ENCODE measurements around the gene POLR3G. TPM values are rescaled to one million over a fixed set of nuclear protein-coding genes. Genes with fewer than 3 reads are reported as not detected.

POLR3G gene
- total RNA-seq, 6 experiments from 2014 or later = 1.2 to 7.7 (median 2.0) TPM

DNA sequence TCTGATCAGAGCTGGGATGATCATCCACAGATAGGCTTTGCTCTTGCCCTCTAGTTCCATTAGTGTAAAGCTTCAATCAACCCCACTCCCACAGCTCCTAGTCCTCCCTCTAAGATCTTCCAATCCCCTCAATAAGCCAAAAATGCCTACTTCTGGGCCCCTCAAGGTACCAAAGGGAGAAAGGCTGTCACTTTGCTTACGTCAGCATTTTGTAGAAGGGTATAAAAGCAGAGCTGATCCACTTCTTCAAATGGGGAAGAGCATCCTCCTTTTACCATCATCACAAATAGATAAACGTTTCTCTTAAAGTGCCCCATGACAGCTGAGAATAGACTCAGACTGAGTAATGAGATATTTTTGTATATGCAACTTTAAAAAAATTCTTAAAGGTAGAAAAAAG is 70.8 kb downstream of the POLR3G start:
- ATAC-seq (no peak), DNase-seq (no peak)
- H3K27ac ChIP-seq = no peak overlapping the region
- H3K4me1 ChIP-seq = no peaks in the 10 kb centered on the region
- no peaks in the 10 kb centered on the region for H3K36me3 ChIP-seq
- no peak overlapping the region for H3K4me3 ChIP-seq
- TF ChIP-seq, protein P1, sequence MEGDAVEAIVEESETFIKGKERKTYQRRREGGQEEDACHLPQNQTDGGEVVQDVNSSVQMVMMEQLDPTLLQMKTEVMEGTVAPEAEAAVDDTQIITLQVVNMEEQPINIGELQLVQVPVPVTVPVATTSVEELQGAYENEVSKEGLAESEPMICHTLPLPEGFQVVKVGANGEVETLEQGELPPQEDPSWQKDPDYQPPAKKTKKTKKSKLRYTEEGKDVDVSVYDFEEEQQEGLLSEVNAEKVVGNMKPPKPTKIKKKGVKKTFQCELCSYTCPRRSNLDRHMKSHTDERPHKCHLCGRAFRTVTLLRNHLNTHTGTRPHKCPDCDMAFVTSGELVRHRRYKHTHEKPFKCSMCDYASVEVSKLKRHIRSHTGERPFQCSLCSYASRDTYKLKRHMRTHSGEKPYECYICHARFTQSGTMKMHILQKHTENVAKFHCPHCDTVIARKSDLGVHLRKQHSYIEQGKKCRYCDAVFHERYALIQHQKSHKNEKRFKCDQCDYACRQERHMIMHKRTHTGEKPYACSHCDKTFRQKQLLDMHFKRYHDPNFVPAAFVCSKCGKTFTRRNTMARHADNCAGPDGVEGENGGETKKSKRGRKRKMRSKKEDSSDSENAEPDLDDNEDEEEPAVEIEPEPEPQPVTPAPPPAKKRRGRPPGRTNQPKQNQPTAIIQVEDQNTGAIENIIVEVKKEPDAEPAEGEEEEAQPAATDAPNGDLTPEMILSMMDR (IDR thresholded peaks at IDR 0.05) = no peak
- peaks cover 0 to 12% of the 10 kb centered on the region in 2 donors for H3K27me3 ChIP-seq
- intact Hi-C loops (cut with DNase I) = no loop called here
- H3K9me3 ChIP-seq = no peaks in the 10 kb centered on the region
- 54% methylated on average over 2 of the region's 2 CpGs for WGBS (ENCODE audit: insufficient coverage, low coverage, low lambda C conversion rate, missing lambda C conversion rate)

DNA sequence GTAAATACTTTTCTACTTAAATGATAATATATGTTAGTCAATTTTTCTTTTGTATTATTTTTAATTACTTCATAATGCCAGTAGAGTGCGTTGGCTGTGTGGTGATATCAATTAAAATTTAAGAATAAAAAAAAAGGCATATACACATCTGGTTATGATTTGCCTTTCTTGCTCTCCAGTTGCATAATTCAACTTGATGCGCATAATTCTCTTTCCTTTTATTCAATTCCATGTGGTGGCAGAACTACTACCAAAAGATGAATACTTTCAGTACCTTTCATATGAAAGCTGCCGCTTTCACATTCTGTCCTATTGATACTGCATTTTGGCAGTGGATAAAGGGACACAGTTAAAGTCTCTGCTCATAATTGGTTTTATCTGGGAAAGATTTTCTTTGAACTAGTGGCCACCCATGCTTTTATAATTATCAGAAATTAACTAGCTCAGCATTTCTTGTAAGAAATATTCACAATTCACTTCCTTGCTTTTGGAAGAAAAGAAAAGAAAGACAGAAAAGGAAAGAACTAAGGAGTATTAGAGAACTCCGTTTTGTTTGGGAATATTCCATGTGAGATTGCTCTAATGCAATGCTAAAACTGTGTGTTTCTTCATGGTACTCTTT is 71.7 kb downstream of the POLR3G start:
- H3K4me1 ChIP-seq = no peaks in the 10 kb centered on the region
- DNase-seq (no peak), ATAC-seq (no peak)
- H3K9me3 ChIP-seq = no peaks in the 10 kb centered on the region
- no peaks in the 10 kb centered on the region for H3K36me3 ChIP-seq
- H3K27ac ChIP-seq = no peak overlapping the region
- WGBS (ENCODE audit: insufficient coverage, low coverage, low lambda C conversion rate, missing lambda C conversion rate) = 63% methylated on average over 4 of the region's 4 CpGs
- intact Hi-C loops (cut with DNase I) = no loop called here
- peaks cover 0 to 12% of the 10 kb centered on the region in 2 donors for H3K27me3 ChIP-seq
- TF ChIP-seq, protein P1 (IDR thresholded peaks at IDR 0.05) = no peak
- no peak for TF ChIP-seq POLR2A (IDR thresholded peaks at IDR 0.05)
- no peak overlapping the region for H3K4me3 ChIP-seq

GRCh38 chr5:90547072-90547536 is 72.4 kb downstream of the POLR3G start:
- Histone ChIP-seq H3K4me1 (no peaks in the 10 kb centered on the region), H3K27ac (no peak overlapping the region), H3K4me3 (no peak overlapping the region), H3K27me3 (peaks cover 0 to 12% of the 10 kb centered on the region in 2 donors), H3K36me3 (no peaks in the 10 kb centered on the region), H3K9me3 (no peaks in the 10 kb centered on the region)
- TF ChIP-seq, protein P1 (IDR thresholded peaks at IDR 0.05) = no peak
- TF ChIP-seq POLR2A (IDR thresholded peaks at IDR 0.05) = no peak
- 56% methylated on average over 1 of the region's 1 CpG for WGBS (ENCODE audit: insufficient coverage, low coverage, low lambda C conversion rate, missing lambda C conversion rate)
- intact Hi-C loops (cut with DNase I) = no loop called here
- no peak for DNase-seq
- ATAC-seq = no peak

DNA sequence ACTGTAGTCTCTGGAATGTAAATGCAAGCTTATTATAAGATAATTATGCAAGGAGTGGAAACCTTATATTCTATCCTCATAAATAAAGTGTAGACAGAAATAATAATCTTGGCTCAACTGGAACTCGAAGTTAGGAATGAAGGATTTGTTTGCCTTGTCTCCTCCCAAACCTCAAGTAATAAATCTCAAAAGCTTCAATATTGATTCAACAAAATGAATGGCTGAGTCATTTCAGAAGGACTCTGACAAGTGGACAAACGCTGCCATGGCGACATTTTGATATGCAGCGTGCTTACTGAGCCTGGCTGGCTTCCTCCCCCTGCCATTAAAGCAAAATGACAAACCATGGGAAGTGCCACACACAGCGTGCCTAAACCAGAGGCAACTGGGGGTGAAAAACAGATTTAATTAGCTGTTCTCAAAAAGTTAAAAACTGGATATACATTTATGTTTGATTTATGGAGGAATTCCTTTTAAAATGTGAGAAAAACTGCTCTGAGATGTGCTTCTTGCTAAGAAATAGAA is 73.5 kb downstream of the POLR3G start:
- no peak for ATAC-seq
- Histone ChIP-seq H3K4me3 (no peak overlapping the region), H3K9me3 (no peaks in the 10 kb centered on the region), H3K36me3 (no peaks in the 10 kb centered on the region), H3K4me1 (no peaks in the 10 kb centered on the region), H3K27me3 (peaks cover 0 to 12% of the 10 kb centered on the region in 2 donors), H3K27ac (no peak overlapping the region)
- intact Hi-C loops (cut with DNase I) = no loop called here
- DNase-seq = no peak
- no peak for TF ChIP-seq POLR2A (IDR thresholded peaks at IDR 0.05)
- TF ChIP-seq, protein P1 (IDR thresholded peaks at IDR 0.05) = no peak
- 19% methylated on average over 5 of the region's 5 CpGs for WGBS (ENCODE audit: insufficient coverage, low coverage, low lambda C conversion rate, missing lambda C conversion rate)

Measured in right lobe of liver (tissue), 6 donors.